Measurements from ENCODE around the gene TMEM19. TPM values are rescaled to one million over a fixed set of nuclear protein-coding genes. Genes with fewer than 3 reads are reported as not detected.

TMEM19 gene
- total RNA-seq, 1 donor from 2014 or later: 25.8 TPM

DNA sequence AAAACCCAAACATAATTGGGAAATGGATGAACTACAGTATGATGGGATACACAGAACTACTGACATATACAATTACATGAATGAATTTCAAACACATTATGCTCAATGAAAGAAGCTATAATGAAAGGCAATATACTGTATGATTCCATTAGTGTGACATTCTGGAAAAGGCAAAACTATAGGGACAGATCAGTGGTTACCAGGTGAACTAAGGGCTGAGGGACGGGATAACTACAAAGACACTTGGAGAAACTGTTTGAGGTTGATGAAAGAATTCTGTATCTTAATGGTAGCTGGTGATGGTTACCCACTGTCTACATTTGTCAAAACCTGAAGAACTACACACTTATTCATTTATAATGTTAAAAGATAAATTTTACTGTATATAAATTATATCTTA is 30.0 kb upstream of the TMEM19 start:
- H3K4me3 Mint-ChIP-seq (ENCODE audit: unreplicated experiment): peak overlapping the region; percentile 69
- no peaks in the 10 kb centered on the region for H3K4me1 ChIP-seq (ENCODE audit: insufficient read depth, low read length)
- no peaks in the 10 kb centered on the region for H3K27me3 ChIP-seq (ENCODE audit: insufficient read depth, low read length)
- peaks cover 25% of the 10 kb centered on the region for H3K36me3 Mint-ChIP-seq (ENCODE audit: low read depth, unreplicated experiment)
- H3K4me1 Mint-ChIP-seq (ENCODE audit: low read depth, unreplicated experiment): peaks cover 25% of the 10 kb centered on the region
- no peak overlapping the region for H3K27ac ChIP-seq (ENCODE audit: low read depth, low read length)
- H3K4me2 ChIP-seq (ENCODE audit: low read length): peak overlapping the region; percentile 57
- H3K9me3 Mint-ChIP-seq (ENCODE audit: unreplicated experiment): no peaks in the 10 kb centered on the region
- peaks cover 47% of the 10 kb centered on the region for H3K36me3 ChIP-seq (ENCODE audit: insufficient read depth, low read length)
- no peak overlapping the region for H2AFZ ChIP-seq (ENCODE audit: low read depth, low read length)
- no peak for DNase-seq (ENCODE audit: low read depth)
- peaks cover 100% of the 10 kb centered on the region for H3K79me2 ChIP-seq (ENCODE audit: insufficient read depth, low read length)
- H3K27me3 Mint-ChIP-seq (ENCODE audit: low read depth, unreplicated experiment): no peaks in the 10 kb centered on the region
- H3K4me3 ChIP-seq (ENCODE audit: insufficient read depth, low read depth, low read length): no peak overlapping the region
- H3K9ac ChIP-seq (ENCODE audit: low read length): no peak overlapping the region
- TF ChIP-seq, protein P1, sequence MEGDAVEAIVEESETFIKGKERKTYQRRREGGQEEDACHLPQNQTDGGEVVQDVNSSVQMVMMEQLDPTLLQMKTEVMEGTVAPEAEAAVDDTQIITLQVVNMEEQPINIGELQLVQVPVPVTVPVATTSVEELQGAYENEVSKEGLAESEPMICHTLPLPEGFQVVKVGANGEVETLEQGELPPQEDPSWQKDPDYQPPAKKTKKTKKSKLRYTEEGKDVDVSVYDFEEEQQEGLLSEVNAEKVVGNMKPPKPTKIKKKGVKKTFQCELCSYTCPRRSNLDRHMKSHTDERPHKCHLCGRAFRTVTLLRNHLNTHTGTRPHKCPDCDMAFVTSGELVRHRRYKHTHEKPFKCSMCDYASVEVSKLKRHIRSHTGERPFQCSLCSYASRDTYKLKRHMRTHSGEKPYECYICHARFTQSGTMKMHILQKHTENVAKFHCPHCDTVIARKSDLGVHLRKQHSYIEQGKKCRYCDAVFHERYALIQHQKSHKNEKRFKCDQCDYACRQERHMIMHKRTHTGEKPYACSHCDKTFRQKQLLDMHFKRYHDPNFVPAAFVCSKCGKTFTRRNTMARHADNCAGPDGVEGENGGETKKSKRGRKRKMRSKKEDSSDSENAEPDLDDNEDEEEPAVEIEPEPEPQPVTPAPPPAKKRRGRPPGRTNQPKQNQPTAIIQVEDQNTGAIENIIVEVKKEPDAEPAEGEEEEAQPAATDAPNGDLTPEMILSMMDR (IDR thresholded peaks at IDR 0.05; ENCODE audit: insufficient read depth, low read depth, low read length): no peak
- no peak overlapping the region for H3K27ac Mint-ChIP-seq (ENCODE audit: unreplicated experiment)
- FAIRE-seq: no peak
- H3K9me3 ChIP-seq (ENCODE audit: insufficient read depth, low read depth, low read length): no peaks in the 10 kb centered on the region
- peaks cover 82% of the 10 kb centered on the region for H4K20me1 ChIP-seq (ENCODE audit: insufficient read depth, low read length)

DNA sequence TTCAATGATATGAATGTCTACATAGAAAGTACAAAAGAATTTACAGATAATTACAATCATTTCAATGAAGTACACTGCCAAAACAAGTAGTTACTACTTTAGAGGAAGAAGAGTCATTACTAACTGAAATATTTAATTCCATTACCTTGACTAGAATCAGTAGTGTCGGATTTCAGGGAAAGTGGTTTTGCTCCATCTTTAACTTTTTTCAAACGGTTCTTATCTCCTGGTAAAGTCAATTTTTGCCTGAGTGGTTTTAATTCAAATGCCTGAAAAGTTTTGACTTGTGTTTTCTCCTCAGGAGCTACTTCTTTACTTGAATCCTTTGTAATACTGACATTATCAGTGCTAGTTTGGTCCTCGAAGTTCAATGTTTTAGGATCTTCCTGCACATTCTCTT is 29.1 kb upstream of the TMEM19 start:
- H3K9me3 ChIP-seq (ENCODE audit: insufficient read depth, low read depth, low read length): no peaks in the 10 kb centered on the region
- no peaks in the 10 kb centered on the region for H3K27me3 ChIP-seq (ENCODE audit: insufficient read depth, low read length)
- H4K20me1 ChIP-seq (ENCODE audit: insufficient read depth, low read length): peaks cover 79% of the 10 kb centered on the region
- no peak overlapping the region for H3K4me3 ChIP-seq (ENCODE audit: insufficient read depth, low read depth, low read length)
- Mint-ChIP-seq H3K27me3 (ENCODE audit: low read depth, unreplicated experiment) (no peaks in the 10 kb centered on the region), H3K27ac (ENCODE audit: unreplicated experiment) (no peak overlapping the region), H3K4me3 (ENCODE audit: unreplicated experiment) (no peak overlapping the region), H3K9me3 (ENCODE audit: unreplicated experiment) (no peaks in the 10 kb centered on the region), H3K36me3 (ENCODE audit: low read depth, unreplicated experiment) (peaks cover 25% of the 10 kb centered on the region), H3K4me1 (ENCODE audit: low read depth, unreplicated experiment) (peaks cover 25% of the 10 kb centered on the region)
- H3K4me2 ChIP-seq (ENCODE audit: low read length): peak overlapping the region; percentile 56
- peak; percentile 25 for DNase-seq (ENCODE audit: low read depth)
- peaks cover 100% of the 10 kb centered on the region for H3K79me2 ChIP-seq (ENCODE audit: insufficient read depth, low read length)
- no peaks in the 10 kb centered on the region for H3K4me1 ChIP-seq (ENCODE audit: insufficient read depth, low read length)
- H3K27ac ChIP-seq (ENCODE audit: low read depth, low read length): no peak overlapping the region
- TF ChIP-seq, protein P1 (IDR thresholded peaks at IDR 0.05; ENCODE audit: insufficient read depth, low read depth, low read length): no peak
- no peak for TF ChIP-seq EZH2 (IDR thresholded peaks at IDR 0.05; ENCODE audit: insufficient read depth, low read length)
- no peak for FAIRE-seq
- H3K9ac ChIP-seq (ENCODE audit: low read length): no peak overlapping the region
- H2AFZ ChIP-seq (ENCODE audit: low read depth, low read length): no peak overlapping the region
- peaks cover 44% of the 10 kb centered on the region for H3K36me3 ChIP-seq (ENCODE audit: insufficient read depth, low read length)

DNA sequence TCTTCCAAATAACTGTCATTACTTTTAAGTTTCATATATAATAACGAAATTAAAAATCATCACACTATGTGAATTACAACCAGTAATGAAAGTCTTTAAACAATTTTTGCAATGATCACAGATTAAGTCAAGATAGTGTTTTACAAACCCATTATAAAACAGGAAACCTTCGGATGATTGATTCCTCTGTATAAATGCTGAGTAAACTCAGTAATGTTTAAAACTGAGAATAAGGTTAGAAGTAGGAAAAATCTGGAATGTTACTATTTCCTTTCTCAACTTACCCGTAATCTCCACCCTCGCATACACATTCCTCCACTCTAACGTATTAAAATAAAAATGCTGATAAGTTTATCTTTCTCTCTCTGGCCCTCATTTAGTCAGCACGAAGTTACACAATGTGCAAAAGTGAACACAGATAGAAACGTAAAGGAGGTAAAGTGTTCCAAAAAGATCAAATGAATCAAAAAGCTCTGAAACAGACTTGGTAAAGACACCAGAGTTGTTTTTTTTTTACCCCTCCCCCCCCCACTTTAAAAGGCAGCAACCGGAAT is 23.8 kb upstream of the TMEM19 start:
- H4K20me1 ChIP-seq (ENCODE audit: insufficient read depth, low read length): peaks cover 42% of the 10 kb centered on the region
- DNase-seq (ENCODE audit: low read depth) (peak; percentile 72), FAIRE-seq (no peak)
- Mint-ChIP-seq H3K36me3 (ENCODE audit: low read depth, unreplicated experiment) (peaks cover 16% of the 10 kb centered on the region), H3K4me1 (ENCODE audit: low read depth, unreplicated experiment) (peaks cover 12% of the 10 kb centered on the region), H3K27ac (ENCODE audit: unreplicated experiment) (peak overlapping the region; percentile 100), H3K9me3 (ENCODE audit: unreplicated experiment) (no peaks in the 10 kb centered on the region), H3K27me3 (ENCODE audit: low read depth, unreplicated experiment) (no peaks in the 10 kb centered on the region), H3K4me3 (ENCODE audit: unreplicated experiment) (peak overlapping the region; percentile 99)
- TF ChIP-seq EZH2 (IDR thresholded peaks at IDR 0.05; ENCODE audit: insufficient read depth, low read length): no peak
- TF ChIP-seq, protein P1 (IDR thresholded peaks at IDR 0.05; ENCODE audit: insufficient read depth, low read depth, low read length): no peak
- no peak overlapping the region for H2AFZ ChIP-seq (ENCODE audit: low read depth, low read length)
- peak overlapping the region; percentile 96 for H3K27ac ChIP-seq (ENCODE audit: low read depth, low read length)
- peak overlapping the region; percentile 99 for H3K9ac ChIP-seq (ENCODE audit: low read length)
- no peaks in the 10 kb centered on the region for H3K27me3 ChIP-seq (ENCODE audit: insufficient read depth, low read length)
- H3K9me3 ChIP-seq (ENCODE audit: insufficient read depth, low read depth, low read length): no peaks in the 10 kb centered on the region
- peak overlapping the region; percentile 93 for H3K4me3 ChIP-seq (ENCODE audit: insufficient read depth, low read depth, low read length)
- H3K79me2 ChIP-seq (ENCODE audit: insufficient read depth, low read length): peaks cover 86% of the 10 kb centered on the region
- peak overlapping the region; percentile 86 for H3K4me2 ChIP-seq (ENCODE audit: low read length)
- peaks cover 28% of the 10 kb centered on the region for H3K36me3 ChIP-seq (ENCODE audit: insufficient read depth, low read length)
- no peaks in the 10 kb centered on the region for H3K4me1 ChIP-seq (ENCODE audit: insufficient read depth, low read length)
